T-helper 1 cell treated with Interleukin-12 subunit alpha and Interleukin-12 subunit beta and Interleukin-4 antibody, amounts not matched to agents 30 ng/mL and 1 ng/mL, for 36 hours (primary cell): ENCODE results near the gene YIF1A. TPM values are rescaled to one million over a fixed set of nuclear protein-coding genes. Genes with fewer than 3 reads are reported as not detected.
"Not testable (repeated sequence)": the region's sequence is repeated elsewhere in the genome, so short reads cannot be mapped to it uniquely, and the experiment has no call there.

Experiments used
- intact Hi-C: fragments of 100-400 bp; cut with micrococcal nuclease; formaldehyde crosslinking; loops from one replicate; pipeline ENCODE4 v1.15.1; 2024
- total RNA-seq: library from RNA; stranded (reverse); gene quantifications from 2 replicates; pipeline ENCODE4 v1.2.3, GENCODE V29; 2022

Gene YIF1A
- total RNA-seq, 1 donor from 2014 or later = 85.1 TPM

- intact Hi-C loops = no loop called here
Observed at GRCh38 chr11:66259225-66259624, 29.7 kb downstream of the YIF1A start.

- intact Hi-C loops = loop anchor here (1.0 kb wide), 2 partner anchors 36 to 177 kb away; no protein-coding TSS in a partner anchor
Observed at GRCh38 chr11:66258473-66258893, 30.5 kb downstream of the YIF1A start.

- intact Hi-C loops = not testable (repeated sequence)
Observed at GRCh38 chr11:66253081-66253480, 35.9 kb downstream of the YIF1A start.

GRCh38 chr11:66251809-66252208, 37.1 kb downstream of the YIF1A start:
- intact Hi-C loops = no loop called here

GRCh38 chr11:66248903-66249302, 40.0 kb downstream of the YIF1A start:
- intact Hi-C loops = no loop called here

- intact Hi-C loops = no loop called here
Observed at GRCh38 chr11:66247801-66248200, 41.1 kb downstream of the YIF1A start.

- intact Hi-C loops = no loop called here
Observed at GRCh38 chr11:66247295-66247694, 41.6 kb downstream of the YIF1A start.

GRCh38 chr11:66243782-66244535, 45.0 kb downstream of the YIF1A start:
- intact Hi-C loops = no loop called here

- intact Hi-C loops = no loop called here
Observed at GRCh38 chr11:66242095-66242765, 46.7 kb downstream of the YIF1A start.

GRCh38 chr11:66240781-66241136, 48.2 kb downstream of the YIF1A start:
- intact Hi-C loops = no loop called here

- intact Hi-C loops = no loop called here
Observed at GRCh38 chr11:66239998-66240780, 48.8 kb downstream of the YIF1A start.

- intact Hi-C loops = no loop called here
Observed at GRCh38 chr11:66239511-66239910, 49.4 kb downstream of the YIF1A start.

- intact Hi-C loops = no loop called here
Observed at GRCh38 chr11:66238786-66239413, 50.0 kb downstream of the YIF1A start.

- intact Hi-C loops = no loop called here
Observed at GRCh38 chr11:66237867-66238266, 51.1 kb downstream of the YIF1A start.

GRCh38 chr11:66235141-66235540, 53.8 kb downstream of the YIF1A start:
- intact Hi-C loops = no loop called here

Other genes with a start within 250 kb of the YIF1A start
- gene GAL3ST3, start 240.0 kb downstream of the YIF1A start, total RNA-seq = not detected in 2 replicates
- gene SF3B2, start 236.8 kb downstream of the YIF1A start, total RNA-seq = 218 and 235 TPM in 2 replicates
- 90.5 and 91.2 TPM in 2 replicates for gene PACS1, start 218.9 kb downstream of the YIF1A start, total RNA-seq
- 57.3 and 64.3 TPM in 2 replicates for gene KLC2, start 31.4 kb downstream of the YIF1A start, total RNA-seq
- gene RAB1B, start 20.5 kb downstream of the YIF1A start, total RNA-seq = 164 TPM in 2 replicates
- 2.1 and 3.1 TPM in 2 replicates for gene CNIH2, start 11.0 kb downstream of the YIF1A start, total RNA-seq
- not detected in 2 replicates for gene TMEM151A, start 2.8 kb upstream of the YIF1A start, total RNA-seq
- 0.32 TPM in 2 replicates for gene CD248, start 27.9 kb upstream of the YIF1A start, total RNA-seq
- gene RIN1, start 47.3 kb upstream of the YIF1A start, total RNA-seq = 1.3 and 2.0 TPM in 2 replicates
- 53.7 and 53.8 TPM in 2 replicates for gene BRMS1, start 56.0 kb upstream of the YIF1A start, total RNA-seq
- 7.6 and 7.7 TPM in 2 replicates for gene B4GAT1, start 58.5 kb upstream of the YIF1A start, total RNA-seq
- 6.1 and 6.8 TPM in 2 replicates for gene SLC29A2, start 82.6 kb upstream of the YIF1A start, total RNA-seq
- gene NPAS4, start 131.9 kb upstream of the YIF1A start, total RNA-seq = 0.07 and 0.42 TPM in 2 replicates
- gene MRPL11, start 149.7 kb upstream of the YIF1A start, total RNA-seq = 60.4 and 60.5 TPM in 2 replicates
- gene PELI3, start 177.8 kb upstream of the YIF1A start, total RNA-seq = 7.8 and 10.1 TPM in 2 replicates
- 94.0 and 94.1 TPM in 2 replicates for gene DPP3, start 191.3 kb upstream of the YIF1A start, total RNA-seq
- 21.5 and 23.4 TPM in 2 replicates for gene BBS1, start 221.5 kb upstream of the YIF1A start, total RNA-seq